ENCODE data around the gene MDH1. TPM values are rescaled to one million over a fixed set of nuclear protein-coding genes. Genes with fewer than 3 reads are reported as not detected.

MDH1 gene
- polyA plus RNA-seq, 2 of the 4 experiments (the other 2 are of a cell fraction) = 220 to 425 TPM

DNA sequence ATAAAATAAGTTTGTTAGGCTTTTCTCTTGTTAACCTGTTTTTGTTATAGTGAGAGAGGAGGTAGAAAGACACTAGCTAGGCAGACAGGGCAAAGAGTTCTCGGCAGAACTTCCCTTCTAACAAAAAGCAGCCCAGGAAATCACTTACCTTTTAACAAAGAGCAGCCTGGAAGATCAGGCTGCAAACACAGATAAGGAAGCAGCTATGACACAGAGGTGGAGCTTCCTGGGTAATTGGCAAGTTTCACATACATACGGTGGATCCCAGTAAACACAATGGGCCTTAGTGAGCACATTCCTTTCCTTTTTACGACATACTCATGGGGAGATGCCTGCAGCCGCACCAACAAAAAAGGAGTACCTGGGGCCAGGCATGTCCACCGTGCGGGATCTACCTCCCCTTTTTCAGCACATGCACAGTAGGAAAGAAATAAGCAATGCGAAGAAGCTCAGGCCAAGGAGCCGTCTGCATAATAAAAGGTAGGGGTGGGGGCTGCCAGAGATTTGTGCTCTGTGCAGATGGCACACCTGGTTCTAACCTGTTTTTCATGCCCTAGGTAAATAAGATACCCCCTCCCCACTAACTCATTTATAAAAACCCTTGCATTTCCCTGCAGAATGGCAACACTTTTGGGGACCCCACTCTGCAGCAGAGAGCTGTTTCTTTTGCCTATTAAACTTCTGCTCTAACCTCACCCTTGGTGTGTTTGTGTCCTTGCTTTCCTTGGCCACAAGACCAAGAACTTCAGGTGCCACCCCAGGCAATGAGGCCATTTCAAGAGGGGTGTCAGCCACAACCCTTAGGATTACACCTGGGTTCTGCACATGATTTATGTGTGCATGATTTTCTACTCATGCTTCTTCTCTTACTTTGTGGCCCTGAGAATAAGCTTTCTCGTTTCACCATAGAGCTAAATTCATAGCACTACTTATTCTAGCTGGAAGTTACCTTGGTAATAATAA lies 26.5 kb downstream of the MDH1 start:
- H3K9me3 ChIP-seq = peaks cover 3% of the 10 kb centered on the region; the same call in 1 of the 3 replicates
- ATAC-seq (peak in 1 of 2 experiments; percentile 60; a peak in 3 of 6 replicates), FAIRE-seq (no peak), DNase-seq (ENCODE audit: low read depth in 1 of 2, low spot score in 1 of 2) (peak in 1 of 2 experiments; percentile 8)
- H3K4me2 ChIP-seq = no peak overlapping the region
- CTCF ChIA-PET = no interaction called here
- 56% methylated on average over 9 of the region's 9 CpGs for WGBS (ENCODE audit: missing lambda C conversion rate)
- POLR2A ChIA-PET = no interaction called here
- H3K27ac ChIP-seq = no peak overlapping the region
- H3K4me3 ChIP-seq = no peak overlapping the region
- H3K4me1 ChIP-seq = 0 out of 3 replicates have a peak, but pooled peaks cover 7% of the 10 kb centered on the region
- TF ChIP-seq RCOR1 (IDR thresholded peaks at IDR 0.05; ENCODE audit: low read depth, low read length) = no peak
- TF ChIP-seq RFX5 (IDR thresholded peaks at IDR 0.05) = no peak
- no peak for TF ChIP-seq TFCP2L1 (CRISPR knock-in tag; IDR thresholded peaks at IDR 0.05)
- TF ChIP-seq, protein P1, sequence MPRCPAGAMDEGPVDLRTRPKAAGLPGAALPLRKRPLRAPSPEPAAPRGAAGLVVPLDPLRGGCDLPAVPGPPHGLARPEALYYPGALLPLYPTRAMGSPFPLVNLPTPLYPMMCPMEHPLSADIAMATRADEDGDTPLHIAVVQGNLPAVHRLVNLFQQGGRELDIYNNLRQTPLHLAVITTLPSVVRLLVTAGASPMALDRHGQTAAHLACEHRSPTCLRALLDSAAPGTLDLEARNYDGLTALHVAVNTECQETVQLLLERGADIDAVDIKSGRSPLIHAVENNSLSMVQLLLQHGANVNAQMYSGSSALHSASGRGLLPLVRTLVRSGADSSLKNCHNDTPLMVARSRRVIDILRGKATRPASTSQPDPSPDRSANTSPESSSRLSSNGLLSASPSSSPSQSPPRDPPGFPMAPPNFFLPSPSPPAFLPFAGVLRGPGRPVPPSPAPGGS (IDR thresholded peaks at IDR 0.05) = no peak
- no peak for TF ChIP-seq ZSCAN20 (CRISPR knock-in tag; IDR thresholded peaks at IDR 0.05)
- no peak for TF ChIP-seq SMC3 (IDR thresholded peaks at IDR 0.05)
- TF ChIP-seq MAFK (IDR thresholded peaks at IDR 0.05; ENCODE audit: partially characterized antibody) = no peak
- no peak for TF ChIP-seq FOSL2 (IDR thresholded peaks at IDR 0.05)
- no peak for TF ChIP-seq FOSL2 (CRISPR knock-in tag; IDR thresholded peaks at IDR 0.05)
- TF ChIP-seq NR3C1 (IDR thresholded peaks at IDR 0.05) = no peak
- no peak for TF ChIP-seq JUNB (IDR thresholded peaks at IDR 0.05)
- no peak for TF ChIP-seq CEBPB (IDR thresholded peaks at IDR 0.05)
- TF ChIP-seq CHD4 (IDR thresholded peaks at IDR 0.05; ENCODE audit: borderline replicate concordance) = no peak
- TF ChIP-seq EP300 (IDR thresholded peaks at IDR 0.05) = no peak
- TF ChIP-seq NPAS2 (CRISPR knock-in tag; IDR thresholded peaks at IDR 0.05; ENCODE audit: borderline replicate concordance) = no peak
- no peak for TF ChIP-seq FOSB (CRISPR knock-in tag; IDR thresholded peaks at IDR 0.05)
- no peak for TF ChIP-seq HOXB13 (CRISPR knock-in tag; IDR thresholded peaks at IDR 0.05; ENCODE audit: low read depth)
- TF ChIP-seq KDM1A (IDR thresholded peaks at IDR 0.05; ENCODE audit: low read depth) = no peak
- no peak for TF ChIP-seq NFE2L2 (conservative IDR thresholded peaks at IDR 0.05; ENCODE audit: low read length)
- TF ChIP-seq PHF8 (IDR thresholded peaks at IDR 0.05; ENCODE audit: borderline replicate concordance, low read depth) = no peak

DNA sequence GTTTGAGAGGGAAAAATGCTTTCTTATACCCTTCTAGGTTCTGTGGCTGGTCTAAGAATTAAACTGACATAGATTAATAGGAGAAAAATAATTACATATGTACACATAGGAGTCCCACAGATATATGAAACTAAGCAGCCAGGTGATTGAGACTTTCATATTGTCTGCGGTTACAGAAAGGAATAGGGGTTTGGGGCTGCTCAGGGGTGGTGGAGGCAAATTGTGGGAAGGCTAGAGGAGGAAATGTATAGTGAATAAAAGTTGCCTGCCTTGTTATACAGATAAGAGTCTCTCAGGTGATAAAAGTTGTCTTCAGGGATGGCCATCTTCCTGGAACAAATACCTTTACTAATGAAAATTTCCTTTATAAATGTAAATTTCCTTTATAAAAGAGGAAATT lies 28.6 kb downstream of the MDH1 start:
- H3K4me2 ChIP-seq = no peak overlapping the region
- DNase-seq (ENCODE audit: low read depth in 1 of 2, low spot score in 1 of 2) (no peak), FAIRE-seq (no peak), ATAC-seq (no peak)
- peaks cover 9% of the 10 kb centered on the region; the same call in 1 of the 3 replicates for H3K9me3 ChIP-seq
- 38% methylated on average over 1 of the region's 1 CpG for WGBS (ENCODE audit: missing lambda C conversion rate)
- 0 out of 3 replicates have a peak, but pooled peaks cover 7% of the 10 kb centered on the region for H3K4me1 ChIP-seq
- TF ChIP-seq CBX2 (IDR thresholded peaks at IDR 0.05; ENCODE audit: borderline replicate concordance, low read depth) = no peak
- no peak for TF ChIP-seq ELK1 (IDR thresholded peaks at IDR 0.05; ENCODE audit: low read depth, low read length)
- no peak for TF ChIP-seq RCOR1 (IDR thresholded peaks at IDR 0.05; ENCODE audit: low read depth, low read length)
- TF ChIP-seq ZSCAN20 (CRISPR knock-in tag; IDR thresholded peaks at IDR 0.05) = no peak
- no peak for TF ChIP-seq FOSB (CRISPR knock-in tag; IDR thresholded peaks at IDR 0.05)
- TF ChIP-seq EP300 (IDR thresholded peaks at IDR 0.05) = no peak
- TF ChIP-seq TFCP2L1 (CRISPR knock-in tag; IDR thresholded peaks at IDR 0.05) = no peak
- no peak for TF ChIP-seq MAZ (IDR thresholded peaks at IDR 0.05; ENCODE audit: borderline replicate concordance, low read depth, low read length)
- no peak for TF ChIP-seq JUNB (IDR thresholded peaks at IDR 0.05)
- TF ChIP-seq HOXB13 (CRISPR knock-in tag; IDR thresholded peaks at IDR 0.05; ENCODE audit: low read depth) = no peak
- no peak for TF ChIP-seq POLR2A (IDR thresholded peaks at IDR 0.05; ENCODE audit: low read length)
- TF ChIP-seq EHF (CRISPR knock-in tag; IDR thresholded peaks at IDR 0.05) = no peak
- no peak for TF ChIP-seq NPAS2 (CRISPR knock-in tag; IDR thresholded peaks at IDR 0.05; ENCODE audit: borderline replicate concordance)
- no peak for TF ChIP-seq RNF2 (IDR thresholded peaks at IDR 0.05; ENCODE audit: borderline replicate concordance, low read depth)
- TF ChIP-seq ZC3H11A (IDR thresholded peaks at IDR 0.05) = no peak
- no peak for TF ChIP-seq KDM5A (IDR thresholded peaks at IDR 0.05)
- no peak for TF ChIP-seq HOXB5 (CRISPR knock-in tag; IDR thresholded peaks at IDR 0.05)
- TF ChIP-seq, protein P2, sequence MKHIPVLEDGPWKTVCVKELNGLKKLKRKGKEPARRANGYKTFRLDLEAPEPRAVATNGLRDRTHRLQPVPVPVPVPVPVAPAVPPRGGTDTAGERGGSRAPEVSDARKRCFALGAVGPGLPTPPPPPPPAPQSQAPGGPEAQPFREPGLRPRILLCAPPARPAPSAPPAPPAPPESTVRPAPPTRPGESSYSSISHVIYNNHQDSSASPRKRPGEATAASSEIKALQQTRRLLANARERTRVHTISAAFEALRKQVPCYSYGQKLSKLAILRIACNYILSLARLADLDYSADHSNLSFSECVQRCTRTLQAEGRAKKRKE (CRISPR knock-in tag; IDR thresholded peaks at IDR 0.05; ENCODE audit: low read depth) = no peak
- no peak for TF ChIP-seq BHLHE40 (IDR thresholded peaks at IDR 0.05; ENCODE audit: low read depth, low read length)
- ChIA-PET CTCF (interaction anchor here (1.1 to 1.5 kb wide), 4 partner anchors 9 to 82 kb away, joined by 3 to 4 read pairs (median 4); no protein-coding TSS in a partner anchor), POLR2A (no interaction called here)
- no peak overlapping the region for H3K4me3 ChIP-seq
- H3K27ac ChIP-seq = no peak overlapping the region

Data from A549 (cell line).